Panc1 (cell line): Measurements from ENCODE around the gene FBXL15.

ENCODE experiments used
- TCF7L2 ChIP-seq: IDR thresholded peaks from 2 replicates; pipeline ENCODE4 v1.6.1; 2011; ENCODE audit warnings: mild to moderate bottlenecking, low read depth, low read length, inconsistent platforms
- TF ChIP-seq, protein P1 (sequence below): fragments of 450-650 bp; IDR thresholded peaks from 2 replicates; pipeline ENCODE4 v1.5.1; 2017; ENCODE audit warnings: mild to moderate bottlenecking

DNA sequence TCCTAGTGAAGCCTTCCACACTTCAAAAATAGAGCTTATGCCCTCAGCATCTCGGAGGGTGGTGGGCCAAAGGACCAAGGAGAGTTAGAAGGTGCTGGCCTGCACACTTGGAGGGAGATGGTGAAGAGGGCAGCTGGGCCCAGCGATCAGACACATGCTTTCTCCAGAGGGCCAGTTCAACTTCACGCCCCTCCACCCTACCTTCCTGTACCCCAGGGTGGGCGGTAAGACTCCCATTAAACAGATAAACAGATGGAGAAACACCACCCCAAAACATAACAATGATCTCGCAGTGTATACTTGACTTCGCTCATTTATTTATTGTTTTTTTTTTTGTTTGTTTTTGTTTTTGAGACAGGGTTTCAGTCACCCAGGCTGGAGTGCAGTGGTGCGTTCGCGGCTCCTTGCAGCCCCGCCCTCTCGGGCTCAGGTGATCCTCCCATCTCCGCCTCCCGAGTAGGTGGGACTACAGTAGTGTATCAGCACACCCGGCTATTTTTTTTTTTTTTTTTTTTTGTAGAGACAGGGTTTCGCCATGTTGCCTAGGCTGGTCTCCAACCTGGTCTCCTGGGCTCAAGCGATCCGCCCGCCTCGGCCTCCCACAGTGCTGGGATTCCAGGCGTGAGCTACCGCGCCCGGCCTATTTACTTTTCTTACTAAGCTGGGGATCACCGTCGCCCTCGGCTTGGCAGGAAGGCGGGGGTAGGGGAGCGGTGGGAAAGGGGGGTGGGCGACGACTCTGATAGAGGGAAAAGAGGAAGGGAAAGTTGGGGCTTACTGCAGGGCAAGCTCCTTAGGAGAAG is 28.9 kb downstream of the FBXL15 start:
- TF ChIP-seq, protein P1, sequence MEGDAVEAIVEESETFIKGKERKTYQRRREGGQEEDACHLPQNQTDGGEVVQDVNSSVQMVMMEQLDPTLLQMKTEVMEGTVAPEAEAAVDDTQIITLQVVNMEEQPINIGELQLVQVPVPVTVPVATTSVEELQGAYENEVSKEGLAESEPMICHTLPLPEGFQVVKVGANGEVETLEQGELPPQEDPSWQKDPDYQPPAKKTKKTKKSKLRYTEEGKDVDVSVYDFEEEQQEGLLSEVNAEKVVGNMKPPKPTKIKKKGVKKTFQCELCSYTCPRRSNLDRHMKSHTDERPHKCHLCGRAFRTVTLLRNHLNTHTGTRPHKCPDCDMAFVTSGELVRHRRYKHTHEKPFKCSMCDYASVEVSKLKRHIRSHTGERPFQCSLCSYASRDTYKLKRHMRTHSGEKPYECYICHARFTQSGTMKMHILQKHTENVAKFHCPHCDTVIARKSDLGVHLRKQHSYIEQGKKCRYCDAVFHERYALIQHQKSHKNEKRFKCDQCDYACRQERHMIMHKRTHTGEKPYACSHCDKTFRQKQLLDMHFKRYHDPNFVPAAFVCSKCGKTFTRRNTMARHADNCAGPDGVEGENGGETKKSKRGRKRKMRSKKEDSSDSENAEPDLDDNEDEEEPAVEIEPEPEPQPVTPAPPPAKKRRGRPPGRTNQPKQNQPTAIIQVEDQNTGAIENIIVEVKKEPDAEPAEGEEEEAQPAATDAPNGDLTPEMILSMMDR = no peak
- TF ChIP-seq TCF7L2 = no peak
